Left ventricle myocardium superior (tissue), 1 donor: ENCODE results near the gene VIPR2. TPM values are rescaled to one million over a fixed set of nuclear protein-coding genes. Genes with fewer than 3 reads are reported as not detected.
"Not testable (repeated sequence)": the region's sequence is repeated elsewhere in the genome, so short reads cannot be mapped to it uniquely, and the experiment has no call there.

ENCODE experiments used
- ATAC-seq: fragments of 200-7000 bp; cut with Tn5 transposase; one replicate; pipeline ENCODE4 v1.9.1; 2020; ENCODE audit warnings: mild to moderate bottlenecking, moderate library complexity
- DNase-seq: peaks from one replicate; pipeline ENCODE4 v3.0.0-alpha.2; 2020
- intact Hi-C: fragments of 100-400 bp; cut with micrococcal nuclease; formaldehyde crosslinking; loops from one replicate; pipeline ENCODE4 v1.11.0; 2022
- long read RNA-seq: library from polyadenylated mRNA; unstranded; transcript quantifications from one replicate; pipeline ENCODE4 v2.0.0, GENCODE V29; 2021
- total RNA-seq: library from RNA; stranded (reverse); fragmentation: NEBNext Ultra II Directional; extraction: Animal tissue kit (Norgen Biotek cat#: 25700); gene quantifications from one replicate; pipeline ENCODE4 v1.2.1, GENCODE V29; 2021
- donor health status: DM: no; HTN: yes; CAD: no; lungs with severe emphysema.

Gene VIPR2
- total RNA-seq = 21.3 TPM
- long read RNA-seq, transcript VIPR2-201 (13 exons, 3,944 nt) = major isoform, 11 of 52 reads
- long read RNA-seq, partial matches to known transcripts = 5 of 52 reads
- long read RNA-seq, other reads (novel, unspliced or antisense) = 33 of 52 reads

GRCh38 chr7:159144758-159145489, at the start of gene VIPR2:
VIPR2 (minus strand) TSS chr7:159144867; CDS start chr7:159144771, 96 bp downstream.
- intact Hi-C loops = no loop called here
- ATAC-seq (peak; percentile 81), DNase-seq (peak; percentile 77)

- ATAC-seq (no peak), DNase-seq (no peak)
- intact Hi-C loops = no loop called here
Observed at GRCh38 chr7:159193543-159194090, 49.0 kb upstream of the VIPR2 start.

GRCh38 chr7:159192725-159193453, 48.2 kb upstream of the VIPR2 start:
- intact Hi-C loops = no loop called here
- DNase-seq (no peak), ATAC-seq (peak; percentile 64)

- no peak for ATAC-seq
- intact Hi-C loops = no loop called here
Observed at GRCh38 chr7:159192013-159192412, 47.3 kb upstream of the VIPR2 start.

GRCh38 chr7:159191236-159191635, 46.6 kb upstream of the VIPR2 start:
- DNase-seq (no peak), ATAC-seq (no peak)
- intact Hi-C loops = no loop called here

More at GRCh38 chr7:159192013-159192412, 47.3 kb upstream of the VIPR2 start:
- no peak for DNase-seq

- intact Hi-C loops = no loop called here
- no peak for ATAC-seq
- no peak for DNase-seq
Observed at GRCh38 chr7:159188011-159188410, 43.3 kb upstream of the VIPR2 start.

- no peak for ATAC-seq
- no peak for DNase-seq
- intact Hi-C loops = no loop called here
Observed at GRCh38 chr7:159179241-159179640, 34.6 kb upstream of the VIPR2 start.

- DNase-seq = no peak
- intact Hi-C loops = no loop called here
- ATAC-seq = no peak
Observed at GRCh38 chr7:159177284-159177953, 32.8 kb upstream of the VIPR2 start.

GRCh38 chr7:159175792-159176191, 31.1 kb upstream of the VIPR2 start:
- ATAC-seq = no peak
- intact Hi-C loops = no loop called here
- DNase-seq = no peak

- intact Hi-C loops, ATAC-seq, DNase-seq: not testable (repeated sequence)
Observed at GRCh38 chr7:159175100-159175499, 30.4 kb upstream of the VIPR2 start.

GRCh38 chr7:159172400-159172799, 27.7 kb upstream of the VIPR2 start:
- DNase-seq (no peak), ATAC-seq (no peak)
- intact Hi-C loops = no loop called here

GRCh38 chr7:159169391-159169790, 24.7 kb upstream of the VIPR2 start:
- intact Hi-C loops = no loop called here
- DNase-seq (no peak), ATAC-seq (no peak)

- ATAC-seq = no peak
- DNase-seq = no peak
- intact Hi-C loops = no loop called here
Observed at GRCh38 chr7:159167139-159167538, 22.5 kb upstream of the VIPR2 start.

GRCh38 chr7:159166530-159166929, 21.9 kb upstream of the VIPR2 start:
- DNase-seq (no peak), ATAC-seq (no peak)
- intact Hi-C loops = no loop called here

- no peak for ATAC-seq
- DNase-seq = no peak
- intact Hi-C loops = no loop called here
Observed at GRCh38 chr7:159165352-159165751, 20.7 kb upstream of the VIPR2 start.

GRCh38 chr7:159163703-159164301, 19.1 kb upstream of the VIPR2 start:
- intact Hi-C loops, ATAC-seq, DNase-seq: not testable (repeated sequence)

- DNase-seq, ATAC-seq, intact Hi-C loops: not testable (repeated sequence)
Observed at GRCh38 chr7:159162050-159162626, 17.5 kb upstream of the VIPR2 start.

- DNase-seq = no peak
- no peak for ATAC-seq
- intact Hi-C loops = no loop called here
Observed at GRCh38 chr7:159160450-159160849, 15.8 kb upstream of the VIPR2 start.

- no peak for DNase-seq
- ATAC-seq = no peak
- intact Hi-C loops = no loop called here
Observed at GRCh38 chr7:159159731-159160130, 15.1 kb upstream of the VIPR2 start.
